Activated T-cell treated with anti-CD3 and anti-CD28 coated beads for 1 hour (primary cell): ENCODE results near the gene BID.
"Not testable (repeated sequence)": the region's sequence is repeated elsewhere in the genome, so short reads cannot be mapped to it uniquely, and the experiment has no call there.

ENCODE experiments used
- DNase-seq: peaks from one replicate; pipeline ENCODE4 v3.0.0-alpha.2; 2020; ENCODE audit warnings: low read depth

Gene BID

GRCh38 chr22:17769716-17770082, 4.6 kb downstream of the BID start:
- DNase-seq: no peak

- no peak for DNase-seq
Measured at GRCh38 chr22:17769013-17769715, 5.1 kb downstream of the BID start.

- no peak for DNase-seq
Measured at GRCh38 chr22:17767233-17768065, 6.8 kb downstream of the BID start.

GRCh38 chr22:17764852-17765251, 9.4 kb downstream of the BID start:
- not testable (repeated sequence) for DNase-seq

- no peak for DNase-seq
Measured at GRCh38 chr22:17764036-17764435, 10.2 kb downstream of the BID start.

GRCh38 chr22:17763442-17763841, 10.8 kb downstream of the BID start:
- not testable (repeated sequence) for DNase-seq

- DNase-seq: no peak
Measured at GRCh38 chr22:17761138-17761488, 13.2 kb downstream of the BID start.

GRCh38 chr22:17754233-17754925, 19.9 kb downstream of the BID start:
- DNase-seq: no peak

- DNase-seq: no peak
Measured at GRCh38 chr22:17753401-17753989, 20.8 kb downstream of the BID start.

- DNase-seq: no peak
Measured at GRCh38 chr22:17751596-17751995, 22.7 kb downstream of the BID start.

- no peak for DNase-seq
Measured at GRCh38 chr22:17749605-17750395, 24.5 kb downstream of the BID start.

GRCh38 chr22:17748555-17749353, 25.5 kb downstream of the BID start:
- DNase-seq: no peak

- DNase-seq: no peak
Measured at GRCh38 chr22:17746916-17747315, 27.4 kb downstream of the BID start.

GRCh38 chr22:17744430-17744829, 29.8 kb downstream of the BID start:
- no peak for DNase-seq

GRCh38 chr22:17743661-17744411, 30.4 kb downstream of the BID start:
- DNase-seq: no peak

- DNase-seq: peak; percentile 64
Measured at GRCh38 chr22:17742527-17742902, 31.8 kb downstream of the BID start.

- no peak for DNase-seq
Measured at GRCh38 chr22:17741866-17742526, 32.3 kb downstream of the BID start.

- no peak for DNase-seq
Measured at GRCh38 chr22:17739196-17739975, 34.9 kb downstream of the BID start.
